Cardiac fibroblast (primary cell): ENCODE data around the gene ENOSF1.
A peak's percentile ranks its signal among the peaks of the same experiment; 100 is the strongest.

Experiments used
- DNase-seq, 2 donors: peaks; one replicate each; pipeline versions ENCODE4 v3.0.0 to v3.0.0-alpha.2; 2010; ENCODE audit warnings: low read depth in 2 of 2
- H3K4me3 ChIP-seq, 2 donors: replicated peaks in 1 of 2; 1 replicate in 1 of 2; 2 replicates in 1 of 2; pipeline ENCODE4 v1.5.1; 2011; ENCODE audit warnings: low read depth in 2 of 2, low read length in 2 of 2, mild to moderate bottlenecking in 2 of 2, moderate library complexity in 1 of 2
- CTCF ChIP-seq: IDR thresholded peaks from one replicate; pipeline ENCODE4 v1.5.1; 2011; ENCODE audit warnings: low read depth, mild to moderate bottlenecking, low read length, inconsistent platforms

Gene ENOSF1

GRCh38 chr18:668260-668659, 44.2 kb downstream of the ENOSF1 start:
- H3K4me3 ChIP-seq = no peak overlapping the region
- no peak for DNase-seq
- TF ChIP-seq CTCF = no peak

GRCh38 chr18:666628-667027, 45.8 kb downstream of the ENOSF1 start:
- no peak for DNase-seq
- no peak for TF ChIP-seq CTCF

GRCh38 chr18:666177-666576, 46.3 kb downstream of the ENOSF1 start:
- DNase-seq = no peak
- peak; percentile 37 for TF ChIP-seq CTCF
- H3K4me3 ChIP-seq = no peak overlapping the region

More at GRCh38 chr18:666628-667027, 45.8 kb downstream of the ENOSF1 start:
- no peak overlapping the region for H3K4me3 ChIP-seq

GRCh38 chr18:662197-662596, 50.2 kb downstream of the ENOSF1 start:
- H3K4me3 ChIP-seq = no peak overlapping the region
- no peak for DNase-seq
- TF ChIP-seq CTCF = no peak

- DNase-seq = no peak
- no peak overlapping the region for H3K4me3 ChIP-seq
- TF ChIP-seq CTCF = no peak
Measured at GRCh38 chr18:659597-659996, 52.8 kb downstream of the ENOSF1 start.

GRCh38 chr18:658947-659533, 53.4 kb downstream of the ENOSF1 start:
- no peak for DNase-seq
- no peak for TF ChIP-seq CTCF
- peak overlapping the region; percentile 83 to 95 for H3K4me3 ChIP-seq
